GM10266 (cell line): Measurements from ENCODE around the gene METTL26.

ENCODE experiments used
- DNase-seq: peaks from one replicate; pipeline ENCODE4 v3.0.0; 2012; ENCODE audit errors: extremely low spot score
- CTCF ChIP-seq: IDR thresholded peaks from 2 replicates; pipeline ENCODE4 v1.5.1; 2012; ENCODE audit warnings: mild to moderate bottlenecking, low read depth; ENCODE audit not compliant: control insufficient read depth, insufficient read depth; ENCODE audit errors: missing control alignments

Gene METTL26

GRCh38 chr16:629833-630248, 6.3 kb downstream of the METTL26 start:
- no peak for DNase-seq
- no peak for TF ChIP-seq CTCF

GRCh38 chr16:629185-629832, 6.8 kb downstream of the METTL26 start:
- DNase-seq: no peak
- no peak for TF ChIP-seq CTCF

- no peak for DNase-seq
- no peak for TF ChIP-seq CTCF
These were observed 7.6 kb downstream of the METTL26 start for GRCh38 chr16:628321-629061.

- no peak for DNase-seq
- TF ChIP-seq CTCF: no peak
These were observed 8.5 kb downstream of the METTL26 start for GRCh38 chr16:627454-628239.

GRCh38 chr16:626787-627453, 9.2 kb downstream of the METTL26 start:
- DNase-seq: no peak
- no peak for TF ChIP-seq CTCF

GRCh38 chr16:625977-626765, 9.9 kb downstream of the METTL26 start:
- no peak for TF ChIP-seq CTCF

More at GRCh38 chr16:625977-626765, 9.9 kb downstream of the METTL26 start:
- no peak for DNase-seq
